ENCODE results near the gene CAPRIN2. TPM values are rescaled to one million over a fixed set of nuclear protein-coding genes. Genes with fewer than 3 reads are reported as not detected.

Gene CAPRIN2
- polyA plus RNA-seq, 3 donors = 1.4 to 10.3 (median 2.0) TPM

- Mint-ChIP-seq H3K27ac (no peak overlapping the region), H3K27me3 (ENCODE audit: low read depth in 3 of 3) (peaks cover 0 to 2% (median 0%) of the 10 kb centered on the region in 3 donors), H3K4me3 (no peak overlapping the region), H3K9me3 (peaks cover 0 to 5% (median 0%) of the 10 kb centered on the region in 7 donors), H3K4me1 (no peaks in the 10 kb centered on the region), H3K36me3 (peaks cover 35 to 38% of the 10 kb centered on the region in 2 donors)
- WGBS (ENCODE audit: insufficient coverage) = no CpG with 5 or more reads among the region's 2 CpGs
- Histone ChIP-seq H4K20me1 (ENCODE audit: insufficient read depth, low read length) (no peaks in the 10 kb centered on the region), H3K27me3 (ENCODE audit: control insufficient read depth in 2 of 2, insufficient read depth in 2 of 2, low read length in 2 of 2) (no peaks in the 10 kb centered on the region), H3K4me2 (replicated peaks; ENCODE audit: extremely low read depth, low read length, poor library complexity, severe bottlenecking) (no peak overlapping the region), H3K9me3 (replicated peaks in 1 of 2; ENCODE audit: control insufficient read depth in 1 of 2, insufficient read depth in 1 of 2, low read length in 2 of 2) (no peaks in the 10 kb centered on the region), H3K4me1 (ENCODE audit: control insufficient read depth in 1 of 2, insufficient read depth in 2 of 2, low read length in 2 of 2) (no peaks in the 10 kb centered on the region), H3K4me3 (replicated peaks in 1 of 3; ENCODE audit: low read depth in 2 of 3, low read length in 3 of 3) (no peak overlapping the region), H3K27ac (ENCODE audit: low read depth in 1 of 2, low read length in 2 of 2) (no peak overlapping the region), H3K9ac (ENCODE audit: insufficient read depth, low read length, poor library complexity, severe bottlenecking) (no peak overlapping the region), H3K36me3 (replicated peaks in 1 of 2; ENCODE audit: control insufficient read depth in 1 of 2, insufficient read depth in 2 of 2, low read length in 2 of 2) (peaks cover 0 to 12% of the 10 kb centered on the region in 2 donors), H3K79me2 (ENCODE audit: insufficient read depth, low read length) (no peaks in the 10 kb centered on the region), H2AFZ (ENCODE audit: insufficient read depth, low read depth, low read length, poor library complexity, severe bottlenecking) (no peak overlapping the region)
- TF ChIP-seq CTCF (IDR thresholded peaks at IDR 0.05) = no peak
- intact Hi-C loops (cut with micrococcal nuclease) = no loop called here
- DNase-seq = no peak
Measured at GRCh38 chr12:30739020-30739419, 15.7 kb downstream of the CAPRIN2 start.

GRCh38 chr12:30732954-30733637, 21.7 kb downstream of the CAPRIN2 start:
- H3K4me3 Mint-ChIP-seq = no peak overlapping the region
- intact Hi-C loops (cut with micrococcal nuclease) = no loop called here
- Histone ChIP-seq H4K20me1 (ENCODE audit: insufficient read depth, low read length) (no peaks in the 10 kb centered on the region), H3K4me1 (ENCODE audit: control insufficient read depth in 1 of 2, insufficient read depth in 2 of 2, low read length in 2 of 2) (no peaks in the 10 kb centered on the region), H3K79me2 (ENCODE audit: insufficient read depth, low read length) (no peaks in the 10 kb centered on the region), H3K9me3 (replicated peaks in 1 of 2; ENCODE audit: control insufficient read depth in 1 of 2, insufficient read depth in 1 of 2, low read length in 2 of 2) (no peaks in the 10 kb centered on the region), H3K27ac (ENCODE audit: low read depth in 1 of 2, low read length in 2 of 2) (no peak overlapping the region), H3K9ac (ENCODE audit: insufficient read depth, low read length, poor library complexity, severe bottlenecking) (no peak overlapping the region), H3K4me2 (replicated peaks; ENCODE audit: extremely low read depth, low read length, poor library complexity, severe bottlenecking) (no peak overlapping the region), H3K27me3 (ENCODE audit: control insufficient read depth in 2 of 2, insufficient read depth in 2 of 2, low read length in 2 of 2) (no peaks in the 10 kb centered on the region), H2AFZ (ENCODE audit: insufficient read depth, low read depth, low read length, poor library complexity, severe bottlenecking) (no peak overlapping the region), H3K4me3 (replicated peaks in 1 of 3; ENCODE audit: low read depth in 2 of 3, low read length in 3 of 3) (no peak overlapping the region), H3K36me3 (replicated peaks in 1 of 2; ENCODE audit: control insufficient read depth in 1 of 2, insufficient read depth in 2 of 2, low read length in 2 of 2) (peaks cover 0 to 22% of the 10 kb centered on the region in 2 donors)
- peaks cover 1% of the 10 kb centered on the region for H3K4me1 Mint-ChIP-seq
- no peak for TF ChIP-seq CTCF (IDR thresholded peaks at IDR 0.05)
- H3K27me3 Mint-ChIP-seq (ENCODE audit: low read depth in 3 of 3) = peaks cover 0 to 2% (median 0%) of the 10 kb centered on the region in 3 donors
- WGBS (ENCODE audit: insufficient coverage) = no CpG with 5 or more reads among the region's 2 CpGs
- no peak for DNase-seq
- H3K36me3 Mint-ChIP-seq = peaks cover 35% of the 10 kb centered on the region in 2 donors
- H3K27ac Mint-ChIP-seq = no peak overlapping the region
- peaks cover 0 to 3% (median 0%) of the 10 kb centered on the region in 7 donors for H3K9me3 Mint-ChIP-seq

Data from CD14-positive monocyte (primary cell).